GM12878 (cell line): Measurements from ENCODE around the gene PPP1R13B. TPM values are rescaled to one million over a fixed set of nuclear protein-coding genes. Genes with fewer than 3 reads are reported as not detected.

Experiments
- ATAC-seq: fragments of 200-7000 bp; cut with Tn5 transposase; 3 replicates; pipeline ENCODE4 v1.9.1; 2020; ENCODE audit warnings: mild to moderate bottlenecking, moderate library complexity
- BruUV-seq: library from RNA; stranded (reverse); fragments of 400-500 nt; replicated peaks from 2 replicates; lab custom pipeline; 2021; lab: Mats Ljungman, UMichigan
- CTCF ChIA-PET: fragments of 300-600 bp; sonication (Branson Sonifier 250); formaldehyde crosslinking; extraction: SDS; loops from one replicate; lab custom pipeline; 2021; ENCODE audit warnings: inconsistent platforms; lab: Yijun Ruan, JAX
- POLR2A ChIA-PET: fragments of 350-600 bp; formaldehyde crosslinking; extraction: SDS; loops from one replicate; lab custom pipeline; 2021; ENCODE audit warnings: inconsistent platforms; lab: Charles Lee
- RAD21 ChIA-PET: fragments of 300-600 bp; sonication (Branson Sonifier 250); formaldehyde crosslinking; loops from one replicate; lab custom pipeline; 2023; ENCODE audit warnings: antibody characterized with exemption; ENCODE audit not compliant: unreplicated experiment; lab: Charles Lee
- SMC1A ChIA-PET: fragments of 300-600 bp; sonication (Branson Sonifier 250); formaldehyde crosslinking; loops from one replicate; lab custom pipeline; 2023; ENCODE audit not compliant: unreplicated experiment, uncharacterized antibody; lab: Charles Lee
- DNase-seq: peaks from one replicate; pipeline ENCODE4 v3.0.0-alpha.2; 2011; ENCODE audit warnings: low read depth, low spot score
- FAIRE-seq: peaks from 3 replicates; lab custom pipeline; 2011; peaks lifted over from hg19 to GRCh38; lab: Jason Lieb, UNC
- H2AFZ ChIP-seq: 2 replicates; pipeline ENCODE4 v1.6.0; 2011; ENCODE audit warnings: low read depth, low read length, control low read depth; ENCODE audit not compliant: control insufficient read depth
- H3K27ac ChIP-seq: 2 replicates; pipeline ENCODE4 v1.5.1; 2011; ENCODE audit warnings: control low read depth; ENCODE audit not compliant: control insufficient read depth, insufficient read depth
- H3K27me3 ChIP-seq, 2 experiments: replicated peaks in 1 of 2; 2 replicates each; pipeline versions ENCODE4 v1.6.0 to v1.6.1; 2011; ENCODE audit warnings: low read length in 1 of 2; ENCODE audit not compliant: control insufficient read depth in 2 of 2, insufficient read depth in 2 of 2
- H3K36me3 ChIP-seq, 2 experiments: 2 replicates each; pipeline ENCODE4 v1.5.1; 2011; ENCODE audit warnings: low read length in 1 of 2; ENCODE audit not compliant: control insufficient read depth in 2 of 2, insufficient read depth in 2 of 2
- H3K4me1 ChIP-seq: 2 replicates; pipeline ENCODE4 v1.6.1; 2011; ENCODE audit warnings: mild to moderate bottlenecking, low read length, moderate library complexity, mixed read lengths; ENCODE audit not compliant: control insufficient read depth, insufficient read depth
- H3K4me2 ChIP-seq: 2 replicates; pipeline ENCODE4 v1.6.0; 2011; ENCODE audit warnings: control low read depth; ENCODE audit not compliant: control insufficient read depth, insufficient read depth
- H3K4me3 ChIP-seq: fragments of 200-600 bp; sonication (generic); 2 replicates; pipeline ENCODE4 v1.5.1; 2016
- H3K79me2 ChIP-seq: 2 replicates; pipeline ENCODE4 v1.6.0; 2011; ENCODE audit warnings: low read length; ENCODE audit not compliant: control insufficient read depth, insufficient read depth
- H3K9ac ChIP-seq: 2 replicates; pipeline ENCODE4 v1.8.0; 2011; ENCODE audit warnings: low read length, control low read depth, mixed read lengths; ENCODE audit not compliant: control insufficient read depth, insufficient read depth
- H3K9me3 ChIP-seq: replicated peaks from 3 replicates; pipeline ENCODE4 v1.5.1; 2011; ENCODE audit warnings: mild to moderate bottlenecking, low read length; ENCODE audit not compliant: control insufficient read depth, insufficient read depth
- H4K20me1 ChIP-seq: 2 replicates; pipeline ENCODE4 v1.6.0; 2011; ENCODE audit not compliant: control insufficient read depth, insufficient read depth
- WGBS: methylation state at CpG from one replicate; pipeline ENCODE4 v1.1.6; 2016; ENCODE audit warnings: low lambda C conversion rate; ENCODE audit not compliant: insufficient replicate concordance, insufficient coverage; ENCODE audit errors: missing lambda C conversion rate; 5-methylcytosine and 5-hydroxymethylcytosine counted together
- in situ Hi-C: fragments of 300-500 bp; cut with MboI; formaldehyde crosslinking; loops from 9 replicates; pipeline ENCODE4 v1.14.3; 2018; ENCODE audit warnings: mixed read lengths
- intact Hi-C: fragments of 100-400 bp; cut with micrococcal nuclease; formaldehyde crosslinking; loops from one replicate; pipeline ENCODE4 v1.14.2; 2022; ENCODE audit not compliant: unreplicated experiment
- polyA plus RNA-seq, 11 experiments: library from polyadenylated mRNA; depleted of rRNA in 4 of 11; unstranded in 6 of 11; stranded (reverse) in 5 of 11; fragments of >200 nt; fragmentation: Nextera tagmentation in 4 of 11; fragmentation: Illumina TruSeq in 1 of 11; extraction: Ambion mirVana in 4 of 11; extraction: Trizol in 1 of 11; gene quantifications; 1 replicate in 1 of 11; 2 replicates in 10 of 11; pipeline versions ENCODE4 v1.2.1 to v1.2.3, GENCODE V29; 2011 to 2016; ENCODE audit warnings: inconsistent platforms in 2 of 11, missing spikeins in 2 of 11, low read depth in 1 of 11
- total RNA-seq, 4 experiments: library from RNA; depleted of rRNA in 3 of 4; stranded (reverse); fragments of >200 nt in 3 of 4; fragmentation: Illumina TruSeq in 1 of 4; extraction: Trizol in 1 of 4; gene quantifications; 2 replicates each; pipeline versions ENCODE4 v1.2.1 to v1.2.3, GENCODE V29; 2013 to 2021
- TF ChIP-seq, protein P1 (sequence below): fragments of 450-650 bp; formaldehyde crosslinking; IDR thresholded peaks from 2 replicates; pipeline ENCODE4 v1.5.0; 2022; ENCODE audit warnings: mild to moderate bottlenecking, missing genetic modification characterization
- TF ChIP-seq, protein P2 (sequence below): fragments of 450-650 bp; IDR thresholded peaks from 2 replicates; pipeline ENCODE4 v1.6.1; 2017; ENCODE audit warnings: mild to moderate bottlenecking, moderate library complexity

PPP1R13B gene
- total and polyA plus RNA-seq, 10 of the 15 experiments (the other 5 are each of a cell fraction or from before 2014, with no cell fraction given): 0.16 to 8.1 (median 3.2) TPM

DNA sequence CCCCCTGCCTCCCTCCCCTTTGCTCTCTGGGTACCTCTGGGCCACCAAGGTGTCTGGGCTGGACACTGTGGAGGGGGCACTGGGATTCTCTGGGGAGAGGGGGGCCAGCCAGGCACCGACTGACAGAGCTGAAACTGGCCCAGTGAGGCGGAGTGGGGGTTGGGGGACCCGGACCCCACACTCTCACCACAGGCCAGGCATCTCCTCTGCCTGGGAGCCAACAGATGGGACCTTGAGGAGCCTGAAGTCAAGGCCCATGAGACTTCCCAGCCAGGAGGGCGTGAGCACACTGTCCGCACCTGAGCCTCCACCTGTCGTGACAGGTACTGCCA is 39.8 kb upstream of the PPP1R13B start:
- 56% methylated on average over 5 of the region's 6 CpGs for WGBS
- intact Hi-C loops (no loop called here), in situ Hi-C loops (no loop called here)
- no peaks in the 10 kb centered on the region; a peak in 1 of 4 replicates for H3K27me3 ChIP-seq
- H3K9ac ChIP-seq: no peak overlapping the region
- DNase-seq (no peak), FAIRE-seq (no peak), ATAC-seq (no peak)
- H3K4me2 ChIP-seq: no peak overlapping the region
- H3K36me3 ChIP-seq: no peaks in the 10 kb centered on the region
- no TSS peak for BruUV-seq
- ChIA-PET POLR2A (no interaction called here), CTCF (interaction anchor here (1.3 kb wide), 1 partner anchor 78 kb away, joined by 3 read pairs; no protein-coding TSS in a partner anchor), RAD21 (no interaction called here), SMC1A (no interaction called here)
- H3K4me1 ChIP-seq: no peaks in the 10 kb centered on the region
- no peaks in the 10 kb centered on the region for H3K79me2 ChIP-seq
- no peak overlapping the region for H3K4me3 ChIP-seq
- H4K20me1 ChIP-seq: no peaks in the 10 kb centered on the region; the same call in 1 of the 2 replicates
- H3K9me3 ChIP-seq: no peaks in the 10 kb centered on the region
- TF ChIP-seq, protein P1, sequence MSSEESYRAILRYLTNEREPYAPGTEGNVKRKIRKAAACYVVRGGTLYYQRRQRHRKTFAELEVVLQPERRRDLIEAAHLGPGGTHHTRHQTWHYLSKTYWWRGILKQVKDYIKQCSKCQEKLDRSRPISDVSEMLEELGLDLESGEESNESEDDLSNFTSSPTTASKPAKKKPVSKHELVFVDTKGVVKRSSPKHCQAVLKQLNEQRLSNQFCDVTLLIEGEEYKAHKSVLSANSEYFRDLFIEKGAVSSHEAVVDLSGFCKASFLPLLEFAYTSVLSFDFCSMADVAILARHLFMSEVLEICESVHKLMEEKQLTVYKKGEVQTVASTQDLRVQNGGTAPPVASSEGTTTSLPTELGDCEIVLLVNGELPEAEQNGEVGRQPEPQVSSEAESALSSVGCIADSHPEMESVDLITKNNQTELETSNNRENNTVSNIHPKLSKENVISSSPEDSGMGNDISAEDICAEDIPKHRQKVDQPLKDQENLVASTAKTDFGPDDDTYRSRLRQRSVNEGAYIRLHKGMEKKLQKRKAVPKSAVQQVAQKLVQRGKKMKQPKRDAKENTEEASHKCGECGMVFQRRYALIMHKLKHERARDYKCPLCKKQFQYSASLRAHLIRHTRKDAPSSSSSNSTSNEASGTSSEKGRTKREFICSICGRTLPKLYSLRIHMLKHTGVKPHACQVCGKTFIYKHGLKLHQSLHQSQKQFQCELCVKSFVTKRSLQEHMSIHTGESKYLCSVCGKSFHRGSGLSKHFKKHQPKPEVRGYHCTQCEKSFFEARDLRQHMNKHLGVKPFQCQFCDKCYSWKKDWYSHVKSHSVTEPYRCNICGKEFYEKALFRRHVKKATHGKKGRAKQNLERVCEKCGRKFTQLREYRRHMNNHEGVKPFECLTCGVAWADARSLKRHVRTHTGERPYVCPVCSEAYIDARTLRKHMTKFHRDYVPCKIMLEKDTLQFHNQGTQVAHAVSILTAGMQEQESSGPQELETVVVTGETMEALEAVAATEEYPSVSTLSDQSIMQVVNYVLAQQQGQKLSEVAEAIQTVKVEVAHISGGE (CRISPR knock-in tag): no peak
- TF ChIP-seq, protein P2, sequence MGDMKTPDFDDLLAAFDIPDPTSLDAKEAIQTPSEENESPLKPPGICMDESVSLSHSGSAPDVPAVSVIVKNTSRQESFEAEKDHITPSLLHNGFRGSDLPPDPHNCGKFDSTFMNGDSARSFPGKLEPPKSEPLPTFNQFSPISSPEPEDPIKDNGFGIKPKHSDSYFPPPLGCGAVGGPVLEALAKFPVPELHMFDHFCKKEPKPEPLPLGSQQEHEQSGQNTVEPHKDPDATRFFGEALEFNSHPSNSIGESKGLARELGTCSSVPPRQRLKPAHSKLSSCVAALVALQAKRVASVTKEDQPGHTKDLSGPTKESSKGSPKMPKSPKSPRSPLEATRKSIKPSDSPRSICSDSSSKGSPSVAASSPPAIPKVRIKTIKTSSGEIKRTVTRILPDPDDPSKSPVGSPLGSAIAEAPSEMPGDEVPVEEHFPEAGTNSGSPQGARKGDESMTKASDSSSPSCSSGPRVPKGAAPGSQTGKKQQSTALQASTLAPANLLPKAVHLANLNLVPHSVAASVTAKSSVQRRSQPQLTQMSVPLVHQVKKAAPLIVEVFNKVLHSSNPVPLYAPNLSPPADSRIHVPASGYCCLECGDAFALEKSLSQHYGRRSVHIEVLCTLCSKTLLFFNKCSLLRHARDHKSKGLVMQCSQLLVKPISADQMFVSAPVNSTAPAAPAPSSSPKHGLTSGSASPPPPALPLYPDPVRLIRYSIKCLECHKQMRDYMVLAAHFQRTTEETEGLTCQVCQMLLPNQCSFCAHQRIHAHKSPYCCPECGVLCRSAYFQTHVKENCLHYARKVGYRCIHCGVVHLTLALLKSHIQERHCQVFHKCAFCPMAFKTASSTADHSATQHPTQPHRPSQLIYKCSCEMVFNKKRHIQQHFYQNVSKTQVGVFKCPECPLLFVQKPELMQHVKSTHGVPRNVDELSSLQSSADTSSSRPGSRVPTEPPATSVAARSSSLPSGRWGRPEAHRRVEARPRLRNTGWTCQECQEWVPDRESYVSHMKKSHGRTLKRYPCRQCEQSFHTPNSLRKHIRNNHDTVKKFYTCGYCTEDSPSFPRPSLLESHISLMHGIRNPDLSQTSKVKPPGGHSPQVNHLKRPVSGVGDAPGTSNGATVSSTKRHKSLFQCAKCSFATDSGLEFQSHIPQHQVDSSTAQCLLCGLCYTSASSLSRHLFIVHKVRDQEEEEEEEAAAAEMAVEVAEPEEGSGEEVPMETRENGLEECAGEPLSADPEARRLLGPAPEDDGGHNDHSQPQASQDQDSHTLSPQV: no peak
- H3K27ac ChIP-seq: no peak overlapping the region
- H2AFZ ChIP-seq: no peak overlapping the region
